GM12892 (cell line): Measurements from ENCODE around the gene HNRNPF.

ENCODE experiments used
- POLR2A ChIP-seq: IDR thresholded peaks from 2 replicates; pipeline ENCODE4 v1.6.1; 2011; ENCODE audit warnings: low read depth, low read length, control low read depth
- POLR2AphosphoS5 ChIP-seq: IDR thresholded peaks from 2 replicates; pipeline ENCODE4 v1.6.1; 2011; ENCODE audit warnings: low read depth, low read length, control low read depth
- TAF1 ChIP-seq: IDR thresholded peaks from 2 replicates; pipeline ENCODE4 v1.6.1; 2011; ENCODE audit warnings: low read depth, mild to moderate bottlenecking, control low read depth, low read length, borderline replicate concordance

GRCh38 chr10:43384252-43385221, 24.4 kb downstream of the HNRNPF start:
- TF ChIP-seq POLR2AphosphoS5 (peak; percentile 93), TAF1 (no peak), POLR2A (peak; percentile 78)
